H1 (cell line): ENCODE measurements around the gene XPO6.

Experiments
- EZH2 ChIP-seq: fragments of 200-600 bp; sonication (generic); IDR thresholded peaks from 2 replicates; pipeline ENCODE4 v1.7.1; 2012; ENCODE audit warnings: low read depth, mild to moderate bottlenecking, moderate library complexity, low read length, inconsistent platforms; ENCODE audit not compliant: severe bottlenecking
- MAFK ChIP-seq: IDR thresholded peaks from 2 replicates; pipeline ENCODE4 v1.6.1; 2012; ENCODE audit warnings: low read depth, mild to moderate bottlenecking, improper control_type of control experiment, low read length
- SIX5 ChIP-seq: IDR thresholded peaks from 2 replicates; pipeline ENCODE4 v1.6.1; 2011; ENCODE audit warnings: mild to moderate bottlenecking, low read depth, low read length
- TF ChIP-seq, protein P1 (sequence below), 3 experiments: IDR thresholded peaks; 1 replicate in 2 of 3; 2 replicates in 1 of 3; pipeline versions ENCODE4 v1.5.1 to v1.6.1; 2011; ENCODE audit warnings: low read length in 3 of 3, mild to moderate bottlenecking in 3 of 3, inconsistent platforms in 2 of 3, low read depth in 1 of 3, moderate library complexity in 1 of 3; ENCODE audit not compliant: insufficient read depth in 1 of 3; ENCODE audit errors: control extremely low read depth in 1 of 3

DNA sequence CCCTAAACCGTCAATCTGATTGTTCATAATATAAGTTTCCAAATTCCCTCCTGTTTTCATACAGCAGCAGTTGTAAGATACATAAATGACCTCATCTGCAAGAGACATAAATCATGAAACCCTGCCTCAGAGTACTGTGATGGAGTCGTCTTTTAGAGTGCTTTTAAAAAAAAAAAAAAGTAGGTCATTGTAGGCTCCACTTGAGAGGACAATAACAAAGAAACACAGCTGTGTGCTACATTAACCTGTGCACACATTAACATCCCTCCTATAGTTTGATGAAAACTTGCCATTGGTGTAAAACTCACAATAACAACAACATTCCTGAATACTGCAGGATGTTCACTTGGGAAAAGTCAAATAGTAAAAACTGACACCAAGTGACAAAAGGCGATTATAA is 56.5 kb downstream of the XPO6 start:
- TF ChIP-seq EZH2 (no peak), SIX5 (no peak), MAFK (no peak)
- TF ChIP-seq, protein P1, sequence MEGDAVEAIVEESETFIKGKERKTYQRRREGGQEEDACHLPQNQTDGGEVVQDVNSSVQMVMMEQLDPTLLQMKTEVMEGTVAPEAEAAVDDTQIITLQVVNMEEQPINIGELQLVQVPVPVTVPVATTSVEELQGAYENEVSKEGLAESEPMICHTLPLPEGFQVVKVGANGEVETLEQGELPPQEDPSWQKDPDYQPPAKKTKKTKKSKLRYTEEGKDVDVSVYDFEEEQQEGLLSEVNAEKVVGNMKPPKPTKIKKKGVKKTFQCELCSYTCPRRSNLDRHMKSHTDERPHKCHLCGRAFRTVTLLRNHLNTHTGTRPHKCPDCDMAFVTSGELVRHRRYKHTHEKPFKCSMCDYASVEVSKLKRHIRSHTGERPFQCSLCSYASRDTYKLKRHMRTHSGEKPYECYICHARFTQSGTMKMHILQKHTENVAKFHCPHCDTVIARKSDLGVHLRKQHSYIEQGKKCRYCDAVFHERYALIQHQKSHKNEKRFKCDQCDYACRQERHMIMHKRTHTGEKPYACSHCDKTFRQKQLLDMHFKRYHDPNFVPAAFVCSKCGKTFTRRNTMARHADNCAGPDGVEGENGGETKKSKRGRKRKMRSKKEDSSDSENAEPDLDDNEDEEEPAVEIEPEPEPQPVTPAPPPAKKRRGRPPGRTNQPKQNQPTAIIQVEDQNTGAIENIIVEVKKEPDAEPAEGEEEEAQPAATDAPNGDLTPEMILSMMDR (IDR thresholded peaks at IDR 0.05; ENCODE audit: control extremely low read depth in 1 of 3, insufficient read depth in 1 of 3, low read depth in 1 of 3, low read length in 3 of 3): no peak
